Calu3 (cell line): ENCODE data around the gene LSAMP. TPM values are rescaled to one million over a fixed set of nuclear protein-coding genes. Genes with fewer than 3 reads are reported as not detected.

Source experiments
- BruUV-seq: library from RNA; stranded (reverse); fragments of 400-500 nt; replicated peaks from 2 replicates; lab custom pipeline; 2021; lab: Mats Ljungman, UMichigan
- CTCF ChIA-PET: fragments of 300-600 bp; sonication (Branson Sonifier 250); formaldehyde crosslinking; loops from one replicate; lab custom pipeline; 2022; ENCODE audit warnings: antibody characterized with exemption; lab: Charles Lee
- DNase-seq: peaks from one replicate; pipeline ENCODE4 v3.0.0; 2022
- H3K27ac Mint-ChIP-seq: one replicate; pipeline ENCODE4 v1.8.0; 2022; ENCODE audit warnings: mixed read lengths; ENCODE audit not compliant: unreplicated experiment
- H3K27me3 Mint-ChIP-seq: one replicate; pipeline ENCODE4 v1.8.0; 2022; ENCODE audit warnings: mixed read lengths; ENCODE audit not compliant: unreplicated experiment
- H3K36me3 Mint-ChIP-seq: one replicate; pipeline ENCODE4 v1.8.0; 2022; ENCODE audit warnings: mild to moderate bottlenecking, moderate library complexity, mixed read lengths; ENCODE audit not compliant: insufficient read depth, unreplicated experiment
- H3K4me1 Mint-ChIP-seq: one replicate; pipeline ENCODE4 v1.8.0; 2022; ENCODE audit warnings: mild to moderate bottlenecking, low read depth, mixed read lengths; ENCODE audit not compliant: unreplicated experiment
- H3K4me3 Mint-ChIP-seq: one replicate; pipeline ENCODE4 v1.8.0; 2022; ENCODE audit warnings: mild to moderate bottlenecking, low read depth, moderate library complexity, mixed read lengths; ENCODE audit not compliant: unreplicated experiment
- H3K9me3 Mint-ChIP-seq: one replicate; pipeline ENCODE4 v1.8.0; 2022; ENCODE audit warnings: low read depth, mixed read lengths; ENCODE audit not compliant: unreplicated experiment
- CTCF ChIP-seq: fragments of 200-600 bp; IDR thresholded peaks from one replicate; pipeline ENCODE4 v1.8.0; 2022; ENCODE audit warnings: antibody characterized with exemption; ENCODE audit not compliant: unreplicated experiment
- intact Hi-C: fragments of 100-400 bp; cut with micrococcal nuclease; formaldehyde crosslinking; loops from one replicate; pipeline ENCODE4 v1.10.0; 2022; ENCODE audit not compliant: unreplicated experiment
- total RNA-seq: library from RNA; stranded (reverse); gene quantifications from 2 replicates; pipeline ENCODE4 v1.2.3, GENCODE V29; 2022

LSAMP gene
- total RNA-seq, 1 experiment from 2014 or later = 0.90 TPM

GRCh38 chr3:116393199-116393598, 52.1 kb downstream of the LSAMP start:
- TF ChIP-seq CTCF = no peak
- Mint-ChIP-seq H3K27me3 (no peaks in the 10 kb centered on the region), H3K4me3 (no peak overlapping the region), H3K4me1 (peaks cover 8% of the 10 kb centered on the region), H3K36me3 (no peaks in the 10 kb centered on the region), H3K27ac (no peak overlapping the region), H3K9me3 (no peaks in the 10 kb centered on the region)
- no TSS peak for BruUV-seq
- no peak for DNase-seq
- intact Hi-C loops = no loop called here
- CTCF ChIA-PET = no interaction called here

GRCh38 chr3:116392291-116392690, 53.0 kb downstream of the LSAMP start:
- H3K9me3 Mint-ChIP-seq = no peaks in the 10 kb centered on the region
- peaks cover 8% of the 10 kb centered on the region for H3K4me1 Mint-ChIP-seq
- CTCF ChIA-PET = no interaction called here
- no peak for DNase-seq
- BruUV-seq = no TSS peak
- no peaks in the 10 kb centered on the region for H3K27me3 Mint-ChIP-seq
- intact Hi-C loops = no loop called here
- no peak for TF ChIP-seq CTCF
- no peak overlapping the region for H3K27ac Mint-ChIP-seq
- no peaks in the 10 kb centered on the region for H3K36me3 Mint-ChIP-seq
- no peak overlapping the region for H3K4me3 Mint-ChIP-seq

GRCh38 chr3:116391296-116392201, 53.7 kb downstream of the LSAMP start:
- Mint-ChIP-seq H3K4me1 (peaks cover 8% of the 10 kb centered on the region), H3K36me3 (no peaks in the 10 kb centered on the region), H3K27me3 (no peaks in the 10 kb centered on the region), H3K9me3 (no peaks in the 10 kb centered on the region), H3K4me3 (no peak overlapping the region), H3K27ac (no peak overlapping the region)
- no peak for TF ChIP-seq CTCF
- BruUV-seq = no TSS peak
- DNase-seq = no peak
- CTCF ChIA-PET = no interaction called here
- intact Hi-C loops = no loop called here

DNA sequence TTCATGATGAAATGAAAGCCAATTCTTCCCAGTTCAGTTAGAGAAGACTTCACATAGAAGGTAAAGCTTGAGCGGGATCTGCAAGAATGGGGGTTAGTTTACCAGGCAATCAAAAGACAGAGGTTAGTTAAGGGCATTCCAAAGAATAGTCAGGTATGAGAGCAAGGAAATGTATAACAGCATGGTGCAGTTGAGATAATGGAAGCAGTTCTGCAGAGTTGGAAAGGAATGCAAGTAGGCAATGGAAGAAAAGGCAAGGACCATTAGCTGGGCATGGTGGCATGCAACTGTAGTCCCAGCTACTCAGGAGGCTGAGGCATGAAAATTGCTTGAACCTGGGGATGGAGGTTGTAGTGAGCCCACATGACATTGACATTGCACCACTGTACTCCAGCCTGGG, 55.0 kb downstream of the LSAMP start:
- CTCF ChIA-PET = interaction anchor here (0.7 kb wide), 1 partner anchor 1109 kb away, joined by 6 read pairs; no protein-coding TSS in a partner anchor
- no peak for DNase-seq
- Mint-ChIP-seq H3K27me3 (no peaks in the 10 kb centered on the region), H3K27ac (no peak overlapping the region), H3K4me3 (no peak overlapping the region), H3K9me3 (no peaks in the 10 kb centered on the region), H3K4me1 (peaks cover 8% of the 10 kb centered on the region), H3K36me3 (no peaks in the 10 kb centered on the region)
- no TSS peak for BruUV-seq
- intact Hi-C loops = no loop called here
- TF ChIP-seq CTCF = no peak
